ENCODE measurements around the gene SCRN1.

Gene SCRN1

DNA sequence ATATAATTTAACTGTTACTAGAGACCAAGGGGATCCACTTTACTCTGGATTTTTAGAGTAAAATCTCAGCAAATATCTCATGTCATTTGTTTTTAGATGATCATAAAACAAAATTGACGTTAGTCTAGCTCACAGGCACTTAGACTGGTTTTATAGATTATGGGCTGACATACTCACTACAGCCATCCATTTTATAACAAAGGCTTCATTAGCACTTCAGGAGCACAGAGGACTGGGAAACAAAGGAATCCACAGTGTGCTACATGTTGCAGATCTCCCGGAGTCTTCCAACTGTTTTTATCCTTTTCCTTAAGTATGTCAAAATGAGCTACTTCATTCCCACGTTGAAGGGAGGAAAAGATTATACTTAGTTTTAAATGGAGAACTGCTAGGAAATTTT, 15.9 kb upstream of the SCRN1 start:
- no peak overlapping the region for H3K4me3 ChIP-seq (replicated peaks; ENCODE audit: low read depth, low read length)
- TF ChIP-seq, protein P1, sequence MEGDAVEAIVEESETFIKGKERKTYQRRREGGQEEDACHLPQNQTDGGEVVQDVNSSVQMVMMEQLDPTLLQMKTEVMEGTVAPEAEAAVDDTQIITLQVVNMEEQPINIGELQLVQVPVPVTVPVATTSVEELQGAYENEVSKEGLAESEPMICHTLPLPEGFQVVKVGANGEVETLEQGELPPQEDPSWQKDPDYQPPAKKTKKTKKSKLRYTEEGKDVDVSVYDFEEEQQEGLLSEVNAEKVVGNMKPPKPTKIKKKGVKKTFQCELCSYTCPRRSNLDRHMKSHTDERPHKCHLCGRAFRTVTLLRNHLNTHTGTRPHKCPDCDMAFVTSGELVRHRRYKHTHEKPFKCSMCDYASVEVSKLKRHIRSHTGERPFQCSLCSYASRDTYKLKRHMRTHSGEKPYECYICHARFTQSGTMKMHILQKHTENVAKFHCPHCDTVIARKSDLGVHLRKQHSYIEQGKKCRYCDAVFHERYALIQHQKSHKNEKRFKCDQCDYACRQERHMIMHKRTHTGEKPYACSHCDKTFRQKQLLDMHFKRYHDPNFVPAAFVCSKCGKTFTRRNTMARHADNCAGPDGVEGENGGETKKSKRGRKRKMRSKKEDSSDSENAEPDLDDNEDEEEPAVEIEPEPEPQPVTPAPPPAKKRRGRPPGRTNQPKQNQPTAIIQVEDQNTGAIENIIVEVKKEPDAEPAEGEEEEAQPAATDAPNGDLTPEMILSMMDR (IDR thresholded peaks at IDR 0.05; ENCODE audit: low read length, missing control alignments): no peak
- no peak for DNase-seq (ENCODE audit: low read depth)

DNA sequence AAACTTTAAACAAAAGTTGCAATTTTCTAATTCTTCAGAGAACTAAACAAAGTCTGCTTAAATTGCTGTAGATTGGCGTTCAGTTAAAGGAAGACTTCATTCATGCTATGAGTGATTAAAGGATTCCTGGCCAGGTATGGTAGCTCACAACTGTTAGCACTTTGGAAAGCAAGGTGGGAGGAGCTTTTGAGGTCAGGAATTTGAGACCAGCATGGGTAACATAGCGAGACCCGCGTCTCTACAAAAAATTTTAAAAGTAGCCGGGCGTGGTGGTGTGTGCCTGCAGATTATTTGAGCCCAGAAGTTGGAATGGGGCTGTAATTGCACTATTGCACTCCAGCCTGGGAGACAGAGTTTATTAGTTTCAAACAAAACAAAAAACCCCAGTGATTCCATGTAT, 13.5 kb upstream of the SCRN1 start:
- no peak for DNase-seq (ENCODE audit: low read depth)
- TF ChIP-seq, protein P1 (IDR thresholded peaks at IDR 0.05; ENCODE audit: low read length, missing control alignments): no peak

DNA sequence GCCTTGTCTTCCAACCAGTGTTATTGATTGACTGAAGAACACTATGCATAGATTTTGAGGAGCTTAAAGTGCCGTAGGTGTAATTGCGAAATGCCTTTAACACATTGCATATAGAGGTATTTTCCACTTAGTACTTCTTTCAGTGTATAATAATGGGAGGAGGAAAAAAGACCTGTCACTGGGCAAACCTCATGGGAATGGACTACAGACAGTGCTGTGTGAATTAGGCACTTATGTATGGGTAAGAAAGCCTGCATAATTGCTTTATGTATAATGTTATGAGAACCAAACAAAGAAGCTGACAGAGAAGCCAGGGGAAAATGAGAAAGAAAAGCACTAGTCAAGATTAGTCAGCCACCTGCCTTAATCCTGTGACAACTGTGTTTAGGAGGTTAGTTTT, 12.4 kb upstream of the SCRN1 start:
- DNase-seq (ENCODE audit: low read depth): no peak
- H3K4me3 ChIP-seq (replicated peaks; ENCODE audit: low read depth, low read length): no peak overlapping the region
- TF ChIP-seq, protein P1 (IDR thresholded peaks at IDR 0.05; ENCODE audit: low read length, missing control alignments): no peak

More for the DNA sequence above, 13.5 kb upstream of the SCRN1 start:
- H3K4me3 ChIP-seq (replicated peaks; ENCODE audit: low read depth, low read length): no peak overlapping the region

DNA sequence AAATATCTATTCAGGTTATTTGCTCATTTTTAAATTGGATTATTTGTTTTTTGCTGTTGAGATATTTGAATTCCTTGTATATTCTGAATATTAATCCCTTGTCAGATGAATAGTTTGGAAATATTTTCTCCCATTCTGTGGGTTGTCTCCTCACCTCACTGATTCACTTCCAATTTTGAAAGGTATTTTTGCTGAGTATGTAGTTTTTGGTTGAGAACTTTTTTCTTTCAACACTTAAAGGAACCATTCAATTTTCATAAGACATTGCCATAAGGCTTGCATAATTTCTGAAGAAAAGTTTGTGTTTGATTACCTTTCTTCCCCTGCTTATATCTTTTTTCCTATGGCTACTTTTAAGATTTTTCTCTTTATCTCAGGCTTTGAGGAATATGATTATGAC, 8.9 kb upstream of the SCRN1 start:
- no peak overlapping the region for H3K4me3 ChIP-seq (replicated peaks; ENCODE audit: low read depth, low read length)
- TF ChIP-seq, protein P1 (IDR thresholded peaks at IDR 0.05; ENCODE audit: low read length, missing control alignments): no peak
- DNase-seq (ENCODE audit: low read depth): no peak

DNA sequence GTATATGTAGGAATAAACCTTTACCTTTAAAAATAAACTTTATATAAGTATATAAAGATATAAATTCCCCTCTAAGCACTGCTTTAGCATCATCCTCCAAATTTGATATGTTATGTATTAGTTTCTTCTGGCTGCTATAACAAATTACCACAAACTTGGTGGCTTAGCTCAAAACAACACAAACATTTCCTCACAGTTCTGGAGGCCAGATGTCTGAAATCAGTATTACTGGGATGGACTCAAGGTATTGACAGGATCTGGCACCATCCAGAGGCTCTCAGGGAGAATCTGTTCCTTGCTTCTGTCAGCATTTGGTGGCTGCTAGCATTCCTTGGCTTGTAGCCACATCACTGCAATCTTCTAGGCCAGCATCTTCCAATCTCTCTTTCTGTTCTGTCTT, 6.7 kb upstream of the SCRN1 start:
- TF ChIP-seq, protein P1 (IDR thresholded peaks at IDR 0.05; ENCODE audit: low read length, missing control alignments): no peak
- DNase-seq (ENCODE audit: low read depth): no peak
- no peak overlapping the region for H3K4me3 ChIP-seq (replicated peaks; ENCODE audit: low read depth, low read length)

DNA sequence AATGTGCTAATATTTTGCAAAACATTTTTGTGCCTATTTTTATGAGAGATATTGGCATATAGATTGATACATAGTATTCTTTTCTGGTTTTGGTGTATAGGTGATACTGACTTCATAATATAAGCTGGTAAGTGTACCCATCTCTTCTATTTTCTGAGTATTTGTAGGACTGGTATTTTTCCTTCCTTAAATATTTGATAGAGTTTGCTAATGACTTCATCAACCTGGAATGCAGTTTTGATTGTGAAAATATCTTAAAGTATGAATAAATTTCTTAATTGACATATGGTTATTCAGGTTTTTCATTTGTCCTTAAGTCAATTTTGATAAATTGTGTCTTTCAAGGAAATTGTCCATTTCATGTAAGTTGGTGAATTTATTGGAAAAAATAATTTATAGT, 6.1 kb upstream of the SCRN1 start:
- DNase-seq (ENCODE audit: low read depth): peak; percentile 18
- TF ChIP-seq, protein P1 (IDR thresholded peaks at IDR 0.05; ENCODE audit: low read length, missing control alignments): no peak
- no peak overlapping the region for H3K4me3 ChIP-seq (replicated peaks; ENCODE audit: low read depth, low read length)

DNA sequence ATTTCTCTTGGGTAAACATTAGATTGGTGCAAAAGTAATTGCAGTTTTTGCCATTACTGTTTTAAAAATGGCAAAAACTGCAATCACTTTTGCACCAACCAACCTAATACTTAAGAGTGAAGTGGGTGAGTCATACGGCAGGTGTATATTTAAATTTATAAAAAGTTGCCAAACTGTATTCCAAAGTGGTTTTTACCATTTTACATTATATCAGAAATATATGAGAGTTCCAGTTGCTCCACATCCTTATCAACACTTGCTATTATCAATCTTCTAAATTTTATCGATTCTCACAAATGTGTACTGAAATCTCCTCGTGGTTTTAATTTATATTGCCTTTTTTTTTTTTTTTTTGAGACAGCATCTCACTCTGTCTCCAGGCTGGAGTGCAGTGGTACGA, 3.5 kb upstream of the SCRN1 start:
- DNase-seq (ENCODE audit: low read depth): no peak
- TF ChIP-seq, protein P1 (IDR thresholded peaks at IDR 0.05; ENCODE audit: low read length, missing control alignments): no peak
- no peak overlapping the region for H3K4me3 ChIP-seq (replicated peaks; ENCODE audit: low read depth, low read length)

All from fibroblast of pulmonary artery (primary cell).